ENCODE measurements around the gene TTLL7.

DNA sequence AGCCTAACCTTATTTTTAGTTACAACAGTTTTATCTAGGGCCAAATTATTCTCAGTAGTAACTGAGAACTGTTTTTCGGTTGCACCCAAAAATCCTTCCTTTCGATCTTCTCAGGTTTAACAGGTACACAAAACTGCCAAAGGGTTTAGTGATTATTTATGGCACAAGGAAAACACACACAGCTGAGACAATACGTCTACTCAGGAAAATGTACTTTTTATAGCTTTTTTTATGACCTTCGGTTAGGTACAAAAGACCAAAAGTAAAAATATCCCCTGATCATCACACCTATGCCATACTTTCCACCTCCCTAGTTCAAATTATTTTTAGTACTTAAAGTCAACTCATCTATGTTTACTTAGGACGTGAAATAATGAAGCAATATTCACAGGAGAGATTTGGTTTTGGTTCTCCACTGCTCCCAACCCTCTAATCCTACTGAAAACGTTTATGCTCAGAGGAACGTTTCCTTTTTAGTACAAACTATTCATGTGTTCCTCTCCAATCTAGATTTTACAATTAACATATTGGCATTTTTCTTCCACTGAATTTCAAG, 48.7 kb downstream of the TTLL7 start:
- TF ChIP-seq, protein P1, sequence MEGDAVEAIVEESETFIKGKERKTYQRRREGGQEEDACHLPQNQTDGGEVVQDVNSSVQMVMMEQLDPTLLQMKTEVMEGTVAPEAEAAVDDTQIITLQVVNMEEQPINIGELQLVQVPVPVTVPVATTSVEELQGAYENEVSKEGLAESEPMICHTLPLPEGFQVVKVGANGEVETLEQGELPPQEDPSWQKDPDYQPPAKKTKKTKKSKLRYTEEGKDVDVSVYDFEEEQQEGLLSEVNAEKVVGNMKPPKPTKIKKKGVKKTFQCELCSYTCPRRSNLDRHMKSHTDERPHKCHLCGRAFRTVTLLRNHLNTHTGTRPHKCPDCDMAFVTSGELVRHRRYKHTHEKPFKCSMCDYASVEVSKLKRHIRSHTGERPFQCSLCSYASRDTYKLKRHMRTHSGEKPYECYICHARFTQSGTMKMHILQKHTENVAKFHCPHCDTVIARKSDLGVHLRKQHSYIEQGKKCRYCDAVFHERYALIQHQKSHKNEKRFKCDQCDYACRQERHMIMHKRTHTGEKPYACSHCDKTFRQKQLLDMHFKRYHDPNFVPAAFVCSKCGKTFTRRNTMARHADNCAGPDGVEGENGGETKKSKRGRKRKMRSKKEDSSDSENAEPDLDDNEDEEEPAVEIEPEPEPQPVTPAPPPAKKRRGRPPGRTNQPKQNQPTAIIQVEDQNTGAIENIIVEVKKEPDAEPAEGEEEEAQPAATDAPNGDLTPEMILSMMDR (IDR thresholded peaks at IDR 0.05): no peak
- no peak for TF ChIP-seq EZH2 (IDR thresholded peaks at IDR 0.05; ENCODE audit: borderline replicate concordance, insufficient read depth, low read depth, low read length, poor library complexity, severe bottlenecking)

Data from B cell (primary cell).